OCI-LY3 (cell line): Measurements from ENCODE around the gene CCT3.

Experiments used
- H2AFZ ChIP-seq: fragments of 200-600, 300-600 bp; shearing (Covaris generic); 2 replicates; pipeline ENCODE4 v1.6.0; 2014; ENCODE audit warnings: antibody characterized with exemption, low read depth, low read length
- H3K27ac ChIP-seq: fragments of 200-600, 300-600 bp; sonication (generic); 2 replicates; pipeline ENCODE4 v1.5.1; 2014; ENCODE audit warnings: mild to moderate bottlenecking, low read length, moderate library complexity, mixed read lengths
- H3K27me3 ChIP-seq: fragments of 200-600, 300-600 bp; sonication (generic); 2 replicates; pipeline ENCODE4 v1.6.1; 2014; ENCODE audit warnings: low read depth, low read length, mixed read lengths
- H3K36me3 ChIP-seq: fragments of 200-600, 300-600 bp; sonication (generic); replicated peaks from 2 replicates; pipeline ENCODE3; 2014; ENCODE audit warnings: low read depth, low read length, mixed read lengths
- H3K4me1 ChIP-seq: fragments of 300-600, 200-600 bp; sonication (generic); 2 replicates; pipeline ENCODE4 v1.6.1; 2014; ENCODE audit warnings: low read length, mixed read lengths
- H3K4me2 ChIP-seq: fragments of 200-600, 300-600 bp; sonication (generic); 2 replicates; pipeline ENCODE4 v1.6.1; 2014; ENCODE audit warnings: low read length, mixed read lengths
- H3K4me3 ChIP-seq: fragments of 300-600, 200-600 bp; sonication (generic); 2 replicates; pipeline ENCODE4 v1.5.1; 2014; ENCODE audit warnings: antibody characterized with exemption, mild to moderate bottlenecking, low read length, moderate library complexity
- H3K79me2 ChIP-seq: fragments of 300-600, 200-600 bp; shearing (Covaris generic); 2 replicates; pipeline ENCODE4 v1.6.1; 2014; ENCODE audit warnings: mild to moderate bottlenecking, low read length, mixed read lengths
- H3K9ac ChIP-seq: fragments of 300-600, 200-600 bp; shearing (Covaris generic); 2 replicates; pipeline ENCODE4 v1.6.0; 2014; ENCODE audit warnings: mild to moderate bottlenecking, low read length, moderate library complexity
- H3K9me3 ChIP-seq: fragments of 200-600, 300-600 bp; shearing (Covaris generic); 2 replicates; pipeline ENCODE4 v1.6.1; 2014; ENCODE audit warnings: low read length, mixed read lengths; ENCODE audit not compliant: insufficient read depth
- H4K20me1 ChIP-seq: fragments of 200-600, 300-600 bp; sonication (generic); 2 replicates; pipeline ENCODE4 v1.6.1; 2016; ENCODE audit warnings: low read length, mixed read lengths; ENCODE audit not compliant: insufficient read depth
- EZH2phosphoT487 ChIP-seq: fragments of 200-600 bp; shearing (Covaris generic); IDR thresholded peaks from 2 replicates; pipeline ENCODE4 v1.6.1; 2018; ENCODE audit warnings: antibody characterized with exemption, mixed run types, low read depth
- TF ChIP-seq, protein P1 (sequence below): fragments of 200-600, 300-600 bp; sonication (generic); IDR thresholded peaks from 2 replicates; pipeline ENCODE4 v1.5.1; 2014; ENCODE audit warnings: antibody characterized with exemption, low read length, low read depth

CCT3 gene

DNA sequence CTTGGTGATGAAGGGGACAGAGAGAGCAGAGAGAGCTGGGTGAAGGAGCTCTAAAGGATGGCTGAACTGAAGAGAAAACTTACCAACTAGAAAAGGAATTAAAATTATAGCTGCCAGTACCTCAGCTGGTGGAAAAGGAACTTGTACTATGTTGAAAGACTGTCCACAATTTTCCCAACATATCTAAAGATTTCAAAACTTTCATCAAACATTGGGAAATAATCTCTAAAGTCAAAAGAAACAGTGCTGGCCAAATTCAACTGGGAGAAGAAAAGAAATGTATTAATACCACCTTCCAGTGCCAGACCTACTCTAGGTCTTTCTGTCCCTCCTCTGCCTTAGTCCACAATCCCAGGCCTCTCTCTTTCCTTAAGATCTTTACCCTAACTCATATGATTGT is 61.6 kb downstream of the CCT3 start:
- Histone ChIP-seq H3K4me1 (peaks cover 12% of the 10 kb centered on the region), H3K27ac (no peak overlapping the region), H3K79me2 (peaks cover 38% of the 10 kb centered on the region), H3K9me3 (no peaks in the 10 kb centered on the region), H3K27me3 (no peaks in the 10 kb centered on the region), H3K4me3 (no peak overlapping the region), H2AFZ (no peak overlapping the region), H3K4me2 (no peak overlapping the region), H4K20me1 (peaks cover 5% of the 10 kb centered on the region), H3K9ac (no peak overlapping the region), H3K36me3 (peaks cover 72% of the 10 kb centered on the region)
- TF ChIP-seq EZH2phosphoT487 = no peak
- TF ChIP-seq, protein P1, sequence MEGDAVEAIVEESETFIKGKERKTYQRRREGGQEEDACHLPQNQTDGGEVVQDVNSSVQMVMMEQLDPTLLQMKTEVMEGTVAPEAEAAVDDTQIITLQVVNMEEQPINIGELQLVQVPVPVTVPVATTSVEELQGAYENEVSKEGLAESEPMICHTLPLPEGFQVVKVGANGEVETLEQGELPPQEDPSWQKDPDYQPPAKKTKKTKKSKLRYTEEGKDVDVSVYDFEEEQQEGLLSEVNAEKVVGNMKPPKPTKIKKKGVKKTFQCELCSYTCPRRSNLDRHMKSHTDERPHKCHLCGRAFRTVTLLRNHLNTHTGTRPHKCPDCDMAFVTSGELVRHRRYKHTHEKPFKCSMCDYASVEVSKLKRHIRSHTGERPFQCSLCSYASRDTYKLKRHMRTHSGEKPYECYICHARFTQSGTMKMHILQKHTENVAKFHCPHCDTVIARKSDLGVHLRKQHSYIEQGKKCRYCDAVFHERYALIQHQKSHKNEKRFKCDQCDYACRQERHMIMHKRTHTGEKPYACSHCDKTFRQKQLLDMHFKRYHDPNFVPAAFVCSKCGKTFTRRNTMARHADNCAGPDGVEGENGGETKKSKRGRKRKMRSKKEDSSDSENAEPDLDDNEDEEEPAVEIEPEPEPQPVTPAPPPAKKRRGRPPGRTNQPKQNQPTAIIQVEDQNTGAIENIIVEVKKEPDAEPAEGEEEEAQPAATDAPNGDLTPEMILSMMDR = no peak

DNA sequence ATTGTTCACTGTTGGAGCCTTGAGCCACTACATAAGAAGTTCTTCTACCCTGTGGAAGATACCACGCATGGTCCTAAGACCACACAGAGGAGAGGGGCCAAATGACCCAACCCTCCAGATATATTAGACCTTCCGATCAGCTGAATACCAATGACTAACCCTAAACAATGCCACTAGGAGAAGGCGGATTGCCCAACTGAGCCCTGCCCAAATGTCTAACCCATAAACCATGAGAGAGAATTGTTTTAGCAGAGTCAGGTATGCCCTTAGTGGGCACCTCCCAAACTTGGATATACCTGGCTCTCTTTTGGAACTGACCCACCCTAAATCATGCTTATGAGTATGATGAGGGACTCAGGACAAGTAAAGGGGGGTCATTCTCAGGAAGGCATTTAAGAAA is 67.8 kb downstream of the CCT3 start:
- Histone ChIP-seq H3K27ac (no peak overlapping the region), H3K4me2 (no peak overlapping the region), H4K20me1 (no peaks in the 10 kb centered on the region), H3K9ac (no peak overlapping the region), H3K9me3 (no peaks in the 10 kb centered on the region), H3K36me3 (peaks cover 70% of the 10 kb centered on the region), H3K27me3 (no peaks in the 10 kb centered on the region), H3K4me1 (no peaks in the 10 kb centered on the region), H3K4me3 (no peak overlapping the region), H2AFZ (no peak overlapping the region), H3K79me2 (no peaks in the 10 kb centered on the region)
- no peak for TF ChIP-seq EZH2phosphoT487
- TF ChIP-seq, protein P1 = no peak

DNA sequence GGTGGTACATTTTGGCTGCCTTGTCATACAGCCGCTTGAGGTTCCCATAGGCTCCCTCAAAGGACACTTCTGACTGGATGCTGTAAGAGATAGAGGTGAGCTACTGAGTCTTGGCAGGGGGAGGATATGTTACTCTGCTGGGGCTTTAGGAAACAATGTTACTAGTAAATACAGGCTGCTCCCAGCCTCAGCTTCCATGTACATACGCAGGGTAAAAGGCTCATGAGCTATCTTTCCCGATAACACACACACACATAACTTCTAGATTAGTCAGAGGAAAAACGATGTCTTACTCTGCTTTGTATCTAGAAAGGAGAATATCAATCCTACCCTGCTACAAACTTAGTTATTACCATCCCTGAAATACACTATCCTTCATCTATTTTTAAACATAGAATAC is 69.8 kb downstream of the CCT3 start:
- H3K9ac ChIP-seq = no peak overlapping the region
- TF ChIP-seq EZH2phosphoT487 = no peak
- TF ChIP-seq, protein P1 = no peak
- no peak overlapping the region for H2AFZ ChIP-seq
- H4K20me1 ChIP-seq = no peaks in the 10 kb centered on the region
- H3K27me3 ChIP-seq = no peaks in the 10 kb centered on the region
- no peak overlapping the region for H3K4me3 ChIP-seq
- no peaks in the 10 kb centered on the region for H3K79me2 ChIP-seq
- H3K4me2 ChIP-seq = no peak overlapping the region
- no peak overlapping the region for H3K27ac ChIP-seq
- H3K9me3 ChIP-seq = no peaks in the 10 kb centered on the region
- no peaks in the 10 kb centered on the region for H3K4me1 ChIP-seq
- peaks cover 65% of the 10 kb centered on the region for H3K36me3 ChIP-seq

DNA sequence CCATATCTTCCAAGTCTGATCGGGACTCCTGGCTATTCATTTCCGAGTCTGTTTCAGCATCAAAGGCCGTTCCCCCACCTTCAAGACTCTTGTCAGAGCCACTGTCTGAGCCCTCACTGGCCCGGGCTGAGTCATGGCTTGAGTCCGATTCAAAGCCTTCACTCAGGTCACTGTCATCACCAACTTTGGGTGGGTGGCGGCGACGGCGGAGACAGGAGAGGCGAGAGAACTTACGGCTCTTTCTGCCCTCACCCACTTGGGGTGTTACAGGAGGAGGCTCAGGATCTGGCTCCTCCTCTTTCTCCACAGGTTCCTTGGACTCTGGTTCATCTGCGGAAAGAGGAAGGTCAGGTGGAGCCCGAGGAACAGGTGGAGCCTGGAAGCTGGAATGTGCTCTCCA is 72.0 kb downstream of the CCT3 start:
- H3K27me3 ChIP-seq = no peaks in the 10 kb centered on the region
- H2AFZ ChIP-seq = no peak overlapping the region
- H3K4me1 ChIP-seq = no peaks in the 10 kb centered on the region
- no peak overlapping the region for H3K27ac ChIP-seq
- peaks cover 63% of the 10 kb centered on the region for H3K36me3 ChIP-seq
- no peak overlapping the region for H3K4me2 ChIP-seq
- no peak overlapping the region for H3K9ac ChIP-seq
- TF ChIP-seq EZH2phosphoT487 = no peak
- TF ChIP-seq, protein P1 = no peak
- H3K9me3 ChIP-seq = no peaks in the 10 kb centered on the region
- H3K4me3 ChIP-seq = no peak overlapping the region
- H4K20me1 ChIP-seq = no peaks in the 10 kb centered on the region
- H3K79me2 ChIP-seq = no peaks in the 10 kb centered on the region
